Measurements from ENCODE around the gene CLDN2.

- no peak for TF ChIP-seq CTCF (IDR thresholded peaks at IDR 0.05)
- no peak for TF ChIP-seq POLR2A (IDR thresholded peaks at IDR 0.05)
Observed at GRCh38 chrX:106928227-106928626, 8.0 kb downstream of the CLDN2 start.
